ENCODE measurements around the gene INTS3. TPM values are rescaled to one million over a fixed set of nuclear protein-coding genes. Genes with fewer than 3 reads are reported as not detected.

INTS3 gene
- polyA plus RNA-seq, 1 donor from 2014 or later, result 29.9 TPM

DNA sequence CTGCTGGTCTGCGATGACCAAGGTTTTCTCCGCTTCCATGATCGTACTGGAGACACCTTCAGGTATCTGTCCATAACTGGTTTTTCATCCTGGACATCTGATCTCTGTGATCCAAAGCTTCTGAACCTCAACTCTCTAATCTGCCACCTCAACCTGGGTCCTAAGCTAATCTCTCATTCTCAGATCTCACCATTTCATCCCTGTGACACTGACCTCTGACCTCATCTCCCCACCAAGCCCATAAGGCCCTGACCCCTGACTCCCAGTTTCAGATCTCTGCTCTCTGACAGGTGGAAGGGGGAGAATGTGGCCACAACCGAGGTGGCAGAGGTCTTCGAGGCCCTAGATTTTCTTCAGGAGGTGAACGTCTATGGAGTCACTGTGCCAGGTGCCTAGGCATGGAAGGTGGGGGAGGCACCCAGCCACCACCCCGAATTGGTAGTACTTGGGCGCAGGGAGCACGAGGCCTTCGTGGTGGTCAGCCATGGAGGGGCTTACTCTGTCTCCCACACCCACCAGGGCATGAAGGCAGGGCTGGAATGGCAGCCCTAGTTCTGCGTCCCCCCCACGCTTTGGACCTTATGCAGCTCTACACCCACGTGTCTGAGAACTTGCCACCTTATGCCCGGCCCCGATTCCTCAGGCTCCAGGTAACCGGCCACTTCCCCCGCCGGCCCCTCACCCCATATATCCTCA lies 51.1 kb downstream of the INTS3 start:
- H3K79me2 ChIP-seq (replicated peaks; ENCODE audit: insufficient read depth, low read length), result no peaks in the 10 kb centered on the region
- no peaks in the 10 kb centered on the region for H3F3A ChIP-seq (ENCODE audit: insufficient read depth, low read length, poor library complexity, severe bottlenecking)
- TF ChIP-seq EZH2 (IDR thresholded peaks at IDR 0.05; ENCODE audit: borderline replicate concordance, insufficient read depth, low read length, poor library complexity, severe bottlenecking) (no peak), TAF1 (IDR thresholded peaks at IDR 0.05; ENCODE audit: low read depth) (no peak), EP300 (conservative IDR thresholded peaks at IDR 0.05; ENCODE audit: poor library complexity, severe bottlenecking) (no peak), MXI1 (conservative IDR thresholded peaks at IDR 0.05; ENCODE audit: poor library complexity, severe bottlenecking) (no peak), POLR2AphosphoS5 (IDR thresholded peaks at IDR 0.05) (no peak), RAD21 (conservative IDR thresholded peaks at IDR 0.05) (no peak), SMC3 (conservative IDR thresholded peaks at IDR 0.05; ENCODE audit: poor library complexity) (no peak)
- TF ChIP-seq, protein P1, sequence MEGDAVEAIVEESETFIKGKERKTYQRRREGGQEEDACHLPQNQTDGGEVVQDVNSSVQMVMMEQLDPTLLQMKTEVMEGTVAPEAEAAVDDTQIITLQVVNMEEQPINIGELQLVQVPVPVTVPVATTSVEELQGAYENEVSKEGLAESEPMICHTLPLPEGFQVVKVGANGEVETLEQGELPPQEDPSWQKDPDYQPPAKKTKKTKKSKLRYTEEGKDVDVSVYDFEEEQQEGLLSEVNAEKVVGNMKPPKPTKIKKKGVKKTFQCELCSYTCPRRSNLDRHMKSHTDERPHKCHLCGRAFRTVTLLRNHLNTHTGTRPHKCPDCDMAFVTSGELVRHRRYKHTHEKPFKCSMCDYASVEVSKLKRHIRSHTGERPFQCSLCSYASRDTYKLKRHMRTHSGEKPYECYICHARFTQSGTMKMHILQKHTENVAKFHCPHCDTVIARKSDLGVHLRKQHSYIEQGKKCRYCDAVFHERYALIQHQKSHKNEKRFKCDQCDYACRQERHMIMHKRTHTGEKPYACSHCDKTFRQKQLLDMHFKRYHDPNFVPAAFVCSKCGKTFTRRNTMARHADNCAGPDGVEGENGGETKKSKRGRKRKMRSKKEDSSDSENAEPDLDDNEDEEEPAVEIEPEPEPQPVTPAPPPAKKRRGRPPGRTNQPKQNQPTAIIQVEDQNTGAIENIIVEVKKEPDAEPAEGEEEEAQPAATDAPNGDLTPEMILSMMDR (IDR thresholded peaks at IDR 0.05; ENCODE audit: poor library complexity, severe bottlenecking), result no peak
- TF ChIP-seq, protein P2, sequence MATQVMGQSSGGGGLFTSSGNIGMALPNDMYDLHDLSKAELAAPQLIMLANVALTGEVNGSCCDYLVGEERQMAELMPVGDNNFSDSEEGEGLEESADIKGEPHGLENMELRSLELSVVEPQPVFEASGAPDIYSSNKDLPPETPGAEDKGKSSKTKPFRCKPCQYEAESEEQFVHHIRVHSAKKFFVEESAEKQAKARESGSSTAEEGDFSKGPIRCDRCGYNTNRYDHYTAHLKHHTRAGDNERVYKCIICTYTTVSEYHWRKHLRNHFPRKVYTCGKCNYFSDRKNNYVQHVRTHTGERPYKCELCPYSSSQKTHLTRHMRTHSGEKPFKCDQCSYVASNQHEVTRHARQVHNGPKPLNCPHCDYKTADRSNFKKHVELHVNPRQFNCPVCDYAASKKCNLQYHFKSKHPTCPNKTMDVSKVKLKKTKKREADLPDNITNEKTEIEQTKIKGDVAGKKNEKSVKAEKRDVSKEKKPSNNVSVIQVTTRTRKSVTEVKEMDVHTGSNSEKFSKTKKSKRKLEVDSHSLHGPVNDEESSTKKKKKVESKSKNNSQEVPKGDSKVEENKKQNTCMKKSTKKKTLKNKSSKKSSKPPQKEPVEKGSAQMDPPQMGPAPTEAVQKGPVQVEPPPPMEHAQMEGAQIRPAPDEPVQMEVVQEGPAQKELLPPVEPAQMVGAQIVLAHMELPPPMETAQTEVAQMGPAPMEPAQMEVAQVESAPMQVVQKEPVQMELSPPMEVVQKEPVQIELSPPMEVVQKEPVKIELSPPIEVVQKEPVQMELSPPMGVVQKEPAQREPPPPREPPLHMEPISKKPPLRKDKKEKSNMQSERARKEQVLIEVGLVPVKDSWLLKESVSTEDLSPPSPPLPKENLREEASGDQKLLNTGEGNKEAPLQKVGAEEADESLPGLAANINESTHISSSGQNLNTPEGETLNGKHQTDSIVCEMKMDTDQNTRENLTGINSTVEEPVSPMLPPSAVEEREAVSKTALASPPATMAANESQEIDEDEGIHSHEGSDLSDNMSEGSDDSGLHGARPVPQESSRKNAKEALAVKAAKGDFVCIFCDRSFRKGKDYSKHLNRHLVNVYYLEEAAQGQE (IDR thresholded peaks at IDR 0.05; ENCODE audit: borderline replicate concordance), result no peak
- H3K9me3 ChIP-seq (ENCODE audit: low read length), result no peaks in the 10 kb centered on the region
- H4K20me1 ChIP-seq (ENCODE audit: insufficient read depth), result no peaks in the 10 kb centered on the region
- no peak overlapping the region for H3K4me3 ChIP-seq (ENCODE audit: low read length)
- H3K27ac ChIP-seq (ENCODE audit: low read length), result no peak overlapping the region
- no peak overlapping the region for H3K4me2 ChIP-seq (ENCODE audit: low read length)
- no peaks in the 10 kb centered on the region for H3K36me3 ChIP-seq (ENCODE audit: insufficient read depth, low read length)
- no peaks in the 10 kb centered on the region for H3K9me2 ChIP-seq (ENCODE audit: insufficient read depth, low read length)
- H3K27me3 ChIP-seq (ENCODE audit: insufficient read depth, low read depth, low read length), result no peaks in the 10 kb centered on the region
- no peak overlapping the region for H3K9ac ChIP-seq (ENCODE audit: low read length)
- no peak overlapping the region for H2AFZ ChIP-seq (ENCODE audit: low read depth, low read length)

DNA sequence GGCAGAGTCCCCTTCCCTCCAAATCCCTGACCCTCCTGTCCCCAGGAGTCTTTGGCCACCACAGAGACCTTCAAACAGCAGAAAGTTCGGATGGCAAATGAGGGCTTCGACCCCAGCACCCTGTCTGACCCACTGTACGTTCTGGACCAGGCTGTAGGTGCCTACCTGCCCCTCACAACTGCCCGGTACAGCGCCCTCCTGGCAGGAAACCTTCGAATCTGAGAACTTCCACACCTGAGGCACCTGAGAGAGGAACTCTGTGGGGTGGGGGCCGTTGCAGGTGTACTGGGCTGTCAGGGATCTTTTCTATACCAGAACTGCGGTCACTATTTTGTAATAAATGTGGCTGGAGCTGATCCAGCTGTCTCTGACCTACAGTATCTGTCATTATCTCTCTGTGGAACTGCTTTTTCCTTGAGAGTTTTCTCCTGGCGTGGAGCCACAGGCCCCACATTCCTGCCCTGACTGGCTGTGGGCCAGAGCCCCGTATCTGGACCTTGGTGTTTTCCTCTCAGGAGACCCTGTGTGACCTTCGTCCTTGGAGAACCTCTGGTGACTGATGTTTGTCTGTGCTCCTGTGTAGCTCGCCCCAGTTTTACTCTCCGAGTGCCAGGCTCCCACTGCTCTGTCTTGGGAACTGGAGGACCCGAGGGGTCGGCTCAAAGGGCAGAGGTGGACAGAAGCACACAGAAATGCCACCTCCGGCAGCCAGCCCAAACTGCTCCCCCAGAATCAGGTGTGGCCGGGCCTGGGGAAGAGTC lies 52.1 kb downstream of the INTS3 start:
- Histone ChIP-seq H2AFZ (ENCODE audit: low read depth, low read length) (no peak overlapping the region), H3K9me3 (ENCODE audit: low read length) (no peaks in the 10 kb centered on the region), H3F3A (ENCODE audit: insufficient read depth, low read length, poor library complexity, severe bottlenecking) (no peaks in the 10 kb centered on the region), H3K79me2 (replicated peaks; ENCODE audit: insufficient read depth, low read length) (no peaks in the 10 kb centered on the region), H3K9me2 (ENCODE audit: insufficient read depth, low read length) (no peaks in the 10 kb centered on the region), H3K27ac (ENCODE audit: low read length) (no peak overlapping the region), H3K4me2 (ENCODE audit: low read length) (no peak overlapping the region), H3K27me3 (ENCODE audit: insufficient read depth, low read depth, low read length) (no peaks in the 10 kb centered on the region), H3K4me3 (ENCODE audit: low read length) (no peak overlapping the region), H4K20me1 (ENCODE audit: insufficient read depth) (no peaks in the 10 kb centered on the region), H3K36me3 (ENCODE audit: insufficient read depth, low read length) (no peaks in the 10 kb centered on the region), H3K9ac (ENCODE audit: low read length) (no peak overlapping the region)
- TF ChIP-seq POLR2AphosphoS5 (IDR thresholded peaks at IDR 0.05), result no peak
- TF ChIP-seq MXI1 (conservative IDR thresholded peaks at IDR 0.05; ENCODE audit: poor library complexity, severe bottlenecking), result no peak
